ENCODE results near the gene IFFO2. TPM values are rescaled to one million over a fixed set of nuclear protein-coding genes. Genes with fewer than 3 reads are reported as not detected.

Gene IFFO2
- total and polyA plus RNA-seq, 7 experiments from 2014 or later, result 1.1 to 57.1 (median 25.7) TPM

DNA sequence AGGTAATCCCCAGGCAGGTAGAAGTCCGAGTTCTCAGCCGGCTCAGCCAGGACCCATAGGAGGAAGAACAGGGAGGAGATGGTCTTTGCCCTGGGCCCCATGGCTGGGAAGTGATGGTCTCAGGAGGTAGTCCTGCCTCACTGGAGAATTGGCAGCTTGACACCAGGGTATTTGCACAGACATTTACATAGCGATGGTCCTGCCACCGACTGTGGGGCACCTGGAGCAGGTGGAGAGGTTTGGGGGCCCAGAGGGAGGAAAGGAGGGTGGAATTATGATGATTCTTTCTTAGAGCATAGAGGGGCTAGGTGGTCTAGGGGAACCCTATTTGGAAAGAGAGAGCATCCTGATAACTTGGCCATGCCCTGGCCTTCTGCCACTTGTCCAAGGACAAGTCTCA is 96.9 kb downstream of the IFFO2 start, which contains the start of gene TAS1R2:
TSS of gene TAS1R2 (minus strand) at position 101 of the 400 bp plus-strand sequence. CDS start at position 101, 0 bp downstream.
- H3K4me3 Mint-ChIP-seq, result no peak within 1 kb of the TSS
- no peak within 1 kb of the TSS for H3K27ac Mint-ChIP-seq
- Histone ChIP-seq H3K36me3 (ENCODE audit: control insufficient read depth in 2 of 3, insufficient read depth in 3 of 3, low read length in 3 of 3) (no peaks in the 10 kb centered on the region), H3K4me3 (ENCODE audit: low read length) (no peak within 1 kb of the TSS), H3K4me1 (ENCODE audit: control insufficient read depth in 2 of 2, insufficient read depth in 2 of 2, low read length in 2 of 2) (no peaks in the 10 kb centered on the region), H3K27ac (ENCODE audit: low read depth, low read length) (no peak within 1 kb of the TSS), H3K9me3 (ENCODE audit: control insufficient read depth in 2 of 3, low read length in 3 of 3) (no peaks in the 10 kb centered on the region), H3K27me3 (ENCODE audit: control insufficient read depth in 2 of 2, insufficient read depth in 2 of 2, low read length in 2 of 2) (no peaks in the 10 kb centered on the region)
- no peaks in the 10 kb centered on the region for H3K9me3 Mint-ChIP-seq
- DNase-seq (no peak), ATAC-seq (no peak)
- no peaks in the 10 kb centered on the region for H3K4me1 Mint-ChIP-seq
- ChIA-PET POLR2A (no interaction called here), CTCF (no interaction called here)
- H3K36me3 Mint-ChIP-seq, result no peaks in the 10 kb centered on the region
- intact Hi-C loops (cut with micrococcal nuclease), result no loop called here
- H3K27me3 Mint-ChIP-seq, result peaks cover 0 to 10% (median 8%) of the 10 kb centered on the region in 5 donors

DNA sequence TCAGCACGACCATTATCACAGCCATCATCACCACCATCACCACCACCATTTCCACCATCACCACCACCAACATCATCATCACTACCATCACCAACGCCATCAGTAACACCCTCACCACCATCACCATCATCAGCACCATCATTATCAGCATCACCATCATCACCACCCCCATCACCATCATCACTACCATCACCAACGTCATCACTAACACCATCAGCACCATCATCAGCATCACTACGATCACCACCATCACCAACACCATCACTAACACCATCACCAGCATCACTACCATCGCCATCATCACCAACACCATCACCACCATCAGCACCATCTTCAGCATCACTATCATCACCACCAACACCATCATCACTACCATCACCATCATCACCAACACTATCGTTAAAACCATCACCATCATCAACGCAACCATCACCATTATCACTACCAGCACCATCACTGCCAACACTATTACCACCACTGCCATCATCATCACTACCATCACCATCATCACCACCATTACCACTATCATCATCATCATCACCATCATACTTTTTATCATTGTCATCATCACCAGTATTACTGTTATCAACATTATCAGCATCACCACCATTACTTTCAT is 98.3 kb downstream of the IFFO2 start:
- no peak overlapping the region for H3K4me3 Mint-ChIP-seq
- no peaks in the 10 kb centered on the region for H3K9me3 Mint-ChIP-seq
- POLR2A ChIA-PET, result no interaction called here

DNA sequence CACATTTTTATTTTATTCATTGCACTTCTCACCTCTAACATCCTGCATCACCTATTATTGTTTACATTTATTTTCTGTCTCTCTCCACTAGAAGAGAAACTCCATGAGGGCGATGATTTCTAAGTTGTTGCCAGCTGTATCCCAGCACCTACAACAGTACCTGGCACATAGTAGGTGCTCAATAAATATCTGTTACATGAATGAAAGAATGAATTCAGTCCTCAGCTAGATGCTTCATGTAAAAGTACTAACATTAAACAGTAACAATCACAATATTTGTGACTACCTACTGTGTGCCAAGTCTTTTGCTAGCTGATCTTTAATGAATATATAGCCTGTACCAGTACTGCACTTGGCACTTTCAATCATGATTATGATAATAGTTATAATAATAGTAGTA is 100.0 kb downstream of the IFFO2 start:
- ATAC-seq (no peak), DNase-seq (no peak)
- no peak overlapping the region for H3K27ac Mint-ChIP-seq
- H3K4me3 Mint-ChIP-seq, result no peak overlapping the region
- ChIA-PET POLR2A (no interaction called here), CTCF (no interaction called here)
- Histone ChIP-seq H3K36me3 (ENCODE audit: control insufficient read depth in 2 of 3, insufficient read depth in 3 of 3, low read length in 3 of 3) (no peaks in the 10 kb centered on the region), H3K4me1 (ENCODE audit: control insufficient read depth in 2 of 2, insufficient read depth in 2 of 2, low read length in 2 of 2) (no peaks in the 10 kb centered on the region), H3K27me3 (ENCODE audit: control insufficient read depth in 2 of 2, insufficient read depth in 2 of 2, low read length in 2 of 2) (no peaks in the 10 kb centered on the region), H3K4me3 (ENCODE audit: low read length) (no peak overlapping the region), H3K9me3 (ENCODE audit: control insufficient read depth in 2 of 3, low read length in 3 of 3) (no peaks in the 10 kb centered on the region), H3K27ac (ENCODE audit: low read depth, low read length) (no peak overlapping the region)
- no peaks in the 10 kb centered on the region for H3K4me1 Mint-ChIP-seq
- H3K9me3 Mint-ChIP-seq, result no peaks in the 10 kb centered on the region
- no peaks in the 10 kb centered on the region for H3K36me3 Mint-ChIP-seq
- intact Hi-C loops (cut with micrococcal nuclease), result no loop called here
- H3K27me3 Mint-ChIP-seq, result peaks cover 0 to 10% (median 8%) of the 10 kb centered on the region in 5 donors

More for the DNA sequence above, 98.3 kb downstream of the IFFO2 start:
- no peak for DNase-seq
- no peak for ATAC-seq
- Histone ChIP-seq H3K27ac (ENCODE audit: low read depth, low read length) (no peak overlapping the region), H3K4me1 (ENCODE audit: control insufficient read depth in 2 of 2, insufficient read depth in 2 of 2, low read length in 2 of 2) (no peaks in the 10 kb centered on the region), H3K36me3 (ENCODE audit: control insufficient read depth in 2 of 3, insufficient read depth in 3 of 3, low read length in 3 of 3) (no peaks in the 10 kb centered on the region), H3K27me3 (ENCODE audit: control insufficient read depth in 2 of 2, insufficient read depth in 2 of 2, low read length in 2 of 2) (no peaks in the 10 kb centered on the region), H3K4me3 (ENCODE audit: low read length) (no peak overlapping the region), H3K9me3 (ENCODE audit: control insufficient read depth in 2 of 3, low read length in 3 of 3) (no peaks in the 10 kb centered on the region)
- Mint-ChIP-seq H3K27ac (no peak overlapping the region), H3K4me1 (no peaks in the 10 kb centered on the region), H3K27me3 (peaks cover 0 to 10% (median 8%) of the 10 kb centered on the region in 5 donors), H3K36me3 (no peaks in the 10 kb centered on the region)
- intact Hi-C loops (cut with micrococcal nuclease), result no loop called here
- CTCF ChIA-PET, result no interaction called here

DNA sequence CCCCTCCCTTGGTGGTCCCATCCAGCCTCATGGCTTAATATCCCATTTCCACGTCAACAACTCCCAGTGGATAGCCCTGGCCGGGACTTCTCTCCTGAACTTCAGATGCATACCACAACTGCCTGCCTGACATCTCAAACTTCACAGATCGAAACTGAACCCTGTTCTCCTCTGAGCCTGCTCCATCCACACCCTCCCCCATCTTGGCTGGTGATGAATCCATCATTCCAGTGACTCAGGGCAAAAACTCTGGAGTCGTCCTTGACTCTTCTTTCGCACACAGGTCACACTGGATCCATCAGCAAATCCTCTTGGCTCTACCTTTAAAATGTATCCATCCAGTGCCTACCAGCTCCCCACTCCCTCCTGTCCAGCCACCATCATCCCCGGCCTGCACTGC is 100.9 kb downstream of the IFFO2 start:
- Histone ChIP-seq H3K36me3 (ENCODE audit: control insufficient read depth in 2 of 3, insufficient read depth in 3 of 3, low read length in 3 of 3) (no peaks in the 10 kb centered on the region), H3K4me3 (ENCODE audit: low read length) (no peak overlapping the region), H3K27me3 (ENCODE audit: control insufficient read depth in 2 of 2, insufficient read depth in 2 of 2, low read length in 2 of 2) (no peaks in the 10 kb centered on the region), H3K9me3 (ENCODE audit: control insufficient read depth in 2 of 3, low read length in 3 of 3) (no peaks in the 10 kb centered on the region), H3K4me1 (ENCODE audit: control insufficient read depth in 2 of 2, insufficient read depth in 2 of 2, low read length in 2 of 2) (no peaks in the 10 kb centered on the region), H3K27ac (ENCODE audit: low read depth, low read length) (no peak overlapping the region)
- Mint-ChIP-seq H3K36me3 (no peaks in the 10 kb centered on the region), H3K27ac (no peak overlapping the region), H3K27me3 (peaks cover 0 to 10% (median 8%) of the 10 kb centered on the region in 5 donors), H3K4me1 (no peaks in the 10 kb centered on the region), H3K9me3 (no peaks in the 10 kb centered on the region), H3K4me3 (peak overlapping the region in 1 of 10 donors; percentile 32)
- ATAC-seq, result no peak
- DNase-seq, result no peak
- ChIA-PET POLR2A (no interaction called here), CTCF (no interaction called here)
- intact Hi-C loops (cut with micrococcal nuclease), result no loop called here

DNA sequence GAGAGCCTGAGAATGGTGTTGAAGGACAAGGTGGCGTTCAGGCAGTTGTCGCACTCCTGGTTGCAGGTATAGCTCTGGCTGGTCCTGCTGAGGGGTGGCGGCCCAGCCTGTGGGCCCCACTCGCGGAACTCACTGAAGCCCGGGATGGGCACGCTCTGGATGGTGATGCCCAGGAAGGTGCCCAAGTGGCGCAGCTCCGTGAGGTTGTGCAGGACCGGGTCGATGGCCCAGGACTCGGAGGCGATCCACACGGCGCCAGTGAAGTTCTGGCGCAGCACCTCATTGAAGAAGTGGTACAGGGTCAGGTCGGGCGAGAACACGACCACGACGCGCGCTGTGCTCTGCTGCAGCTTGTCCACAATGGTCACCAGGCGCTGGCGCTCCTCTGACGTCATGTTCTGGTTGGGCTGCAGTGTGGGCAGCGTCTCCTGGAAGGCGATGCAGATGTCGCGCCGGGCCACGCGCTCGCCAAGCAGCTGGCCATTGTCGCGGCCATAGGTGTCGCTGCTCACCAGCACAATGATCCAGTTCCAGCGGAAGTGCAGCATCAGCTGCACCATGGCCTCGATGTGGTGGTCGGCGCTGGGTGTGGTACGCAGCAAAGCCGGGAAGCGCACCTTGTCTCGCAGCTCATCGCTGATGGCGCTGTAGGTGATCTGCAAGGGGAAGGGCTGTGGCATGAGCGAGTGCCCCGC is 102.0 kb downstream of the IFFO2 start:
- no peaks in the 10 kb centered on the region for H3K4me1 ChIP-seq (ENCODE audit: control insufficient read depth in 2 of 2, insufficient read depth in 2 of 2, low read length in 2 of 2)
- no peaks in the 10 kb centered on the region for H3K9me3 ChIP-seq (ENCODE audit: control insufficient read depth in 2 of 3, low read length in 3 of 3)
- Mint-ChIP-seq H3K27me3 (peaks cover 0 to 10% (median 8%) of the 10 kb centered on the region in 5 donors), H3K4me1 (no peaks in the 10 kb centered on the region), H3K27ac (no peak overlapping the region), H3K36me3 (no peaks in the 10 kb centered on the region), H3K9me3 (no peaks in the 10 kb centered on the region), H3K4me3 (no peak overlapping the region)
- intact Hi-C loops (cut with micrococcal nuclease), result no loop called here
- no peak overlapping the region for H3K4me3 ChIP-seq (ENCODE audit: low read length)
- ATAC-seq, result no peak
- CTCF ChIA-PET, result no interaction called here
- POLR2A ChIA-PET, result no interaction called here
- no peaks in the 10 kb centered on the region for H3K27me3 ChIP-seq (ENCODE audit: control insufficient read depth in 2 of 2, insufficient read depth in 2 of 2, low read length in 2 of 2)
- no peaks in the 10 kb centered on the region for H3K36me3 ChIP-seq (ENCODE audit: control insufficient read depth in 2 of 3, insufficient read depth in 3 of 3, low read length in 3 of 3)
- no peak for DNase-seq
- no peak overlapping the region for H3K27ac ChIP-seq (ENCODE audit: low read depth, low read length)

Small RNAs within 50 kb of the gene (microRNA-seq; reads per million reads assigned to microRNA genes)
- gene MIR1290 (ENCODE audit: borderline microRNAs expressed) (not detected), gene MIR4695 (ENCODE audit: borderline microRNAs expressed) (not detected)

Other genes starting within 250 kb of the IFFO2 start
- not detected for gene TAS1R2, start 97.0 kb downstream of the IFFO2 start, total RNA-seq
- not detected for gene TAS1R2, start 97.0 kb downstream of the IFFO2 start, polyA plus RNA-seq
- gene ALDH4A1, start 54.1 kb downstream of the IFFO2 start, total RNA-seq, result 1 to 10 TPM; 1.3 to 3.2 (median 1.6) TPM
- 1 to 10 TPM in 1 of 2 donors, under 1 TPM in 1; 0.94 to 1.3 TPM for gene ALDH4A1, start 54.1 kb downstream of the IFFO2 start, polyA plus RNA-seq

Measured in naive thymus-derived CD4-positive, alpha-beta T cell (primary cell).